ENCODE measurements around the gene GRID1. TPM values are rescaled to one million over a fixed set of nuclear protein-coding genes. Genes with fewer than 3 reads are reported as not detected.

GRID1 gene
- total RNA-seq, 1 donor from 2014 or later, result 0.75 TPM

DNA sequence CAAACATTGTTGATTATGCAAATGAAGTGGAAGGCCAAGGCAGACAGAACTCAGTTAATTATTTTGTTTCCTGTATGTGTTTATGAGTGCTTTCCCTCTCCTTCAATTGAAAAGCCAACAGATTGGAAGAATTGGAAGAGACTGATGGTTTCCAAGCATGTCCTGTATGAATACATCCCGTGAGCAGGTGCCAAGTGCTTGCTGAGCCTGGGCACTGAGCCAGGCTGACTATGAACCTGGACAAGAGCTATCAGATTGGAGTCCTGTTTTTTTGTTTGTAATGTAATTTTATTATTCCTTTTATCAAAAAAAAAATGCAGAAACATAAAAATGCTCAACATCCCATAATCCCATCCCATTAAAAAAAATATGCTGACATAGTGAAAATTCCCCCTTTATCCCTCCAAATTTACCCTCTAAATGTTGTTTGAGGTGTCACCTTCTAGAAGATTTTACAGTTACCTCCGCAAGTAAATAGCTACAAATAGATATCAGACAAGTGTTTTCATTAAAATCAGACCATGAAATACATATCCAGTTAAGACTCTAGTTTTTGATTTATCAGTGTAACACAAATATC, 449.5 kb downstream of the GRID1 start:
- Histone ChIP-seq H3K27ac (ENCODE audit: low read depth, low read length) (no peak overlapping the region), H3K4me3 (ENCODE audit: insufficient read depth, low read depth, low read length) (no peak overlapping the region), H2AFZ (ENCODE audit: low read depth, low read length) (no peak overlapping the region), H4K20me1 (ENCODE audit: insufficient read depth, low read length) (no peaks in the 10 kb centered on the region), H3K79me2 (ENCODE audit: insufficient read depth, low read length) (no peaks in the 10 kb centered on the region), H3K4me2 (ENCODE audit: low read length) (no peak overlapping the region), H3K4me1 (ENCODE audit: insufficient read depth, low read length) (no peaks in the 10 kb centered on the region), H3K36me3 (ENCODE audit: insufficient read depth, low read length) (no peaks in the 10 kb centered on the region), H3K27me3 (ENCODE audit: insufficient read depth, low read length) (no peaks in the 10 kb centered on the region), H3K9ac (ENCODE audit: low read length) (no peak overlapping the region), H3K9me3 (ENCODE audit: insufficient read depth, low read depth, low read length) (peaks cover 4% of the 10 kb centered on the region)
- H3K4me1 Mint-ChIP-seq (ENCODE audit: low read depth, unreplicated experiment), result peaks cover 2% of the 10 kb centered on the region
- no peak overlapping the region for H3K27ac Mint-ChIP-seq (ENCODE audit: unreplicated experiment)
- no peak for FAIRE-seq
- DNase-seq (ENCODE audit: low read depth), result no peak
- no peaks in the 10 kb centered on the region for H3K9me3 Mint-ChIP-seq (ENCODE audit: unreplicated experiment)
- no peaks in the 10 kb centered on the region for H3K36me3 Mint-ChIP-seq (ENCODE audit: low read depth, unreplicated experiment)
- no peak for TF ChIP-seq EZH2 (IDR thresholded peaks at IDR 0.05; ENCODE audit: insufficient read depth, low read length)
- TF ChIP-seq, protein P1, sequence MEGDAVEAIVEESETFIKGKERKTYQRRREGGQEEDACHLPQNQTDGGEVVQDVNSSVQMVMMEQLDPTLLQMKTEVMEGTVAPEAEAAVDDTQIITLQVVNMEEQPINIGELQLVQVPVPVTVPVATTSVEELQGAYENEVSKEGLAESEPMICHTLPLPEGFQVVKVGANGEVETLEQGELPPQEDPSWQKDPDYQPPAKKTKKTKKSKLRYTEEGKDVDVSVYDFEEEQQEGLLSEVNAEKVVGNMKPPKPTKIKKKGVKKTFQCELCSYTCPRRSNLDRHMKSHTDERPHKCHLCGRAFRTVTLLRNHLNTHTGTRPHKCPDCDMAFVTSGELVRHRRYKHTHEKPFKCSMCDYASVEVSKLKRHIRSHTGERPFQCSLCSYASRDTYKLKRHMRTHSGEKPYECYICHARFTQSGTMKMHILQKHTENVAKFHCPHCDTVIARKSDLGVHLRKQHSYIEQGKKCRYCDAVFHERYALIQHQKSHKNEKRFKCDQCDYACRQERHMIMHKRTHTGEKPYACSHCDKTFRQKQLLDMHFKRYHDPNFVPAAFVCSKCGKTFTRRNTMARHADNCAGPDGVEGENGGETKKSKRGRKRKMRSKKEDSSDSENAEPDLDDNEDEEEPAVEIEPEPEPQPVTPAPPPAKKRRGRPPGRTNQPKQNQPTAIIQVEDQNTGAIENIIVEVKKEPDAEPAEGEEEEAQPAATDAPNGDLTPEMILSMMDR (IDR thresholded peaks at IDR 0.05; ENCODE audit: insufficient read depth, low read depth, low read length), result no peak
- no peak overlapping the region for H3K4me3 Mint-ChIP-seq (ENCODE audit: unreplicated experiment)
- H3K27me3 Mint-ChIP-seq (ENCODE audit: low read depth, unreplicated experiment), result peaks cover 6% of the 10 kb centered on the region

DNA sequence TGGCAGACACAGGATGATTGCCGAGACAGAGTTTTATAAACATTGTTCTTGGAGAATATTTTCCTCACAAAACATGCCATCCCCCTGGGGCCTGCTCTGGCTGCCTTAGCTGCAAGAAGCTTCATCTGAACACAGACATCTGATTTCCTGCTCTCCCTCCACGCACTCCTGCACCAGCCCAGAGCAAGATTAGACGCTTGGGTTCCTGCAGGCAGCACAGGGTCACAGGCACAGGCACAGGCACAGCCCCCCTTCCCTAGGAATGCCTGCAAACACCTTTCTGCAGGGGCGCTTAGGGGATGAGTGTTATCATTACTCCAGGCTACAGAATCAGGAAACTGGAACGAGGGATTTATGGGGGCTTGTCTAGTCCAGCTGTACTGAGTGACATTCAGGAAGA, 450.3 kb downstream of the GRID1 start:
- H3K4me1 ChIP-seq (ENCODE audit: insufficient read depth, low read length), result no peaks in the 10 kb centered on the region
- no peak overlapping the region for H3K9ac ChIP-seq (ENCODE audit: low read length)
- H3K36me3 ChIP-seq (ENCODE audit: insufficient read depth, low read length), result no peaks in the 10 kb centered on the region
- H3K9me3 ChIP-seq (ENCODE audit: insufficient read depth, low read depth, low read length), result peaks cover 4% of the 10 kb centered on the region
- no peak overlapping the region for H2AFZ ChIP-seq (ENCODE audit: low read depth, low read length)
- peaks cover 3% of the 10 kb centered on the region for H3K27me3 Mint-ChIP-seq (ENCODE audit: low read depth, unreplicated experiment)
- no peak overlapping the region for H3K4me3 ChIP-seq (ENCODE audit: insufficient read depth, low read depth, low read length)
- no peaks in the 10 kb centered on the region for H3K36me3 Mint-ChIP-seq (ENCODE audit: low read depth, unreplicated experiment)
- H3K4me3 Mint-ChIP-seq (ENCODE audit: unreplicated experiment), result no peak overlapping the region
- H3K79me2 ChIP-seq (ENCODE audit: insufficient read depth, low read length), result no peaks in the 10 kb centered on the region
- no peak for FAIRE-seq
- no peak for DNase-seq (ENCODE audit: low read depth)
- no peak overlapping the region for H3K27ac ChIP-seq (ENCODE audit: low read depth, low read length)
- H4K20me1 ChIP-seq (ENCODE audit: insufficient read depth, low read length), result no peaks in the 10 kb centered on the region
- H3K4me2 ChIP-seq (ENCODE audit: low read length), result no peak overlapping the region
- no peaks in the 10 kb centered on the region for H3K9me3 Mint-ChIP-seq (ENCODE audit: unreplicated experiment)
- TF ChIP-seq EZH2 (IDR thresholded peaks at IDR 0.05; ENCODE audit: insufficient read depth, low read length), result no peak
- TF ChIP-seq, protein P1 (IDR thresholded peaks at IDR 0.05; ENCODE audit: insufficient read depth, low read depth, low read length), result no peak
- H3K27me3 ChIP-seq (ENCODE audit: insufficient read depth, low read length), result no peaks in the 10 kb centered on the region
- H3K27ac Mint-ChIP-seq (ENCODE audit: unreplicated experiment), result no peak overlapping the region
- peaks cover 2% of the 10 kb centered on the region for H3K4me1 Mint-ChIP-seq (ENCODE audit: low read depth, unreplicated experiment)

DNA sequence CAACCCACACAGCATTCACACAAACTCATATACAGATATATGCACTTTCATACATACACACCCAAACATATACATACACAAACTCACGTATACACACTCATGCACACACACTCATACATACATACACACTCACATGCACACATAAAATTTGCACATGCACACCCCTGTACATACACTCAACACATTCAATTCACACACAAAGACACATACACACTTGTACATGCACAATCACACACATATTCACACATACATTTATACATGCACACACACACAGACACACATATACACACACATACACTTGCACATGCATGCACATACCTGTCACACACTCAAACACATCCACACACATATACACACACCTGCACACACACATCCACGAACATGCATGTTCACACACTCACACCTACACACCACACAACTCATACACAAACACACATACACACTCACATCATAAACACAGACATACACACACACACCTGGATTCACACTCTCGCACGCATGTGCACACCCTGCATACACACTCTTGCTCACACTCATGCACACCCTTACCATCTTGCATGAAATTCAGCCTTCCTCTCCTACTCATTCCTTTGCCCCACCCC, 451.2 kb downstream of the GRID1 start:
- Histone ChIP-seq H3K4me1 (ENCODE audit: insufficient read depth, low read length) (no peaks in the 10 kb centered on the region), H3K4me3 (ENCODE audit: insufficient read depth, low read depth, low read length) (no peak overlapping the region), H4K20me1 (ENCODE audit: insufficient read depth, low read length) (no peaks in the 10 kb centered on the region), H3K9ac (ENCODE audit: low read length) (no peak overlapping the region), H3K4me2 (ENCODE audit: low read length) (no peak overlapping the region), H2AFZ (ENCODE audit: low read depth, low read length) (no peak overlapping the region), H3K36me3 (ENCODE audit: insufficient read depth, low read length) (no peaks in the 10 kb centered on the region), H3K79me2 (ENCODE audit: insufficient read depth, low read length) (no peaks in the 10 kb centered on the region), H3K27me3 (ENCODE audit: insufficient read depth, low read length) (no peaks in the 10 kb centered on the region), H3K9me3 (ENCODE audit: insufficient read depth, low read depth, low read length) (peaks cover 4% of the 10 kb centered on the region), H3K27ac (ENCODE audit: low read depth, low read length) (no peak overlapping the region)
- Mint-ChIP-seq H3K27ac (ENCODE audit: unreplicated experiment) (no peak overlapping the region), H3K4me3 (ENCODE audit: unreplicated experiment) (no peak overlapping the region), H3K27me3 (ENCODE audit: low read depth, unreplicated experiment) (peaks cover 5% of the 10 kb centered on the region), H3K36me3 (ENCODE audit: low read depth, unreplicated experiment) (no peaks in the 10 kb centered on the region), H3K4me1 (ENCODE audit: low read depth, unreplicated experiment) (peaks cover 2% of the 10 kb centered on the region), H3K9me3 (ENCODE audit: unreplicated experiment) (no peaks in the 10 kb centered on the region)
- FAIRE-seq (no peak), DNase-seq (ENCODE audit: low read depth) (no peak)
- TF ChIP-seq EZH2 (IDR thresholded peaks at IDR 0.05; ENCODE audit: insufficient read depth, low read length), result no peak
- TF ChIP-seq, protein P1 (IDR thresholded peaks at IDR 0.05; ENCODE audit: insufficient read depth, low read depth, low read length), result no peak
